Loucy (cell line): Measurements from ENCODE around the gene DCD.

ENCODE experiments used
- EZH2phosphoT487 ChIP-seq: fragments of 200-600 bp; IDR thresholded peaks from 2 replicates; pipeline ENCODE4 v1.6.1; 2018; ENCODE audit warnings: antibody characterized with exemption, mild to moderate bottlenecking, moderate library complexity, borderline replicate concordance
- TF ChIP-seq, protein P1 (sequence below): fragments of 200-600 bp; sonication (generic); conservative IDR thresholded peaks from 2 replicates; pipeline ENCODE4 v1.5.1; 2014; ENCODE audit warnings: mild to moderate bottlenecking, antibody characterized with exemption, low read length

DNA sequence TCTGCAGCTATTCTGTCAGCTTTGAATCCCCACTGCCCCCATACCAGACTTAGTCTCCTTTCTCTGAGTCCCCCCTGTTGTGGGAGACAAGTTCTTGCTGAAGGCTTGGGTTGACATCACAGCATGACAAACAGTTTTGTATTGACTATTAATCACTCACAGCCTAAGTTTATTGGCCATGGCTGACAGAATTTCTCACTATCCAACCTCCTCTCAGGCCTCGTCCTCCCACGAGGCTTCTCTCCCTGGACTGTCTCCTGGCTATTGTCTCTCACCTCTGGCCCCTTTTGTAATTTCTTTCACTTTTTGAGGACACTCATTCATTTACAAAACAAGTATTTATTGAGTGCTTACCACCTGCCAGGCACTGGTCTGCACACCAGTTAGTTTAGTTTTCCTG, 35.2 kb upstream of the DCD start:
- TF ChIP-seq, protein P1, sequence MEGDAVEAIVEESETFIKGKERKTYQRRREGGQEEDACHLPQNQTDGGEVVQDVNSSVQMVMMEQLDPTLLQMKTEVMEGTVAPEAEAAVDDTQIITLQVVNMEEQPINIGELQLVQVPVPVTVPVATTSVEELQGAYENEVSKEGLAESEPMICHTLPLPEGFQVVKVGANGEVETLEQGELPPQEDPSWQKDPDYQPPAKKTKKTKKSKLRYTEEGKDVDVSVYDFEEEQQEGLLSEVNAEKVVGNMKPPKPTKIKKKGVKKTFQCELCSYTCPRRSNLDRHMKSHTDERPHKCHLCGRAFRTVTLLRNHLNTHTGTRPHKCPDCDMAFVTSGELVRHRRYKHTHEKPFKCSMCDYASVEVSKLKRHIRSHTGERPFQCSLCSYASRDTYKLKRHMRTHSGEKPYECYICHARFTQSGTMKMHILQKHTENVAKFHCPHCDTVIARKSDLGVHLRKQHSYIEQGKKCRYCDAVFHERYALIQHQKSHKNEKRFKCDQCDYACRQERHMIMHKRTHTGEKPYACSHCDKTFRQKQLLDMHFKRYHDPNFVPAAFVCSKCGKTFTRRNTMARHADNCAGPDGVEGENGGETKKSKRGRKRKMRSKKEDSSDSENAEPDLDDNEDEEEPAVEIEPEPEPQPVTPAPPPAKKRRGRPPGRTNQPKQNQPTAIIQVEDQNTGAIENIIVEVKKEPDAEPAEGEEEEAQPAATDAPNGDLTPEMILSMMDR, result no peak
- no peak for TF ChIP-seq EZH2phosphoT487
